Lower leg skin (tissue), 4 donors: Measurements from ENCODE around the gene CASP7. TPM values are rescaled to one million over a fixed set of nuclear protein-coding genes. Genes with fewer than 3 reads are reported as not detected.

ENCODE experiments used
- DNase-seq, 2 donors: peaks; one replicate each; pipeline ENCODE4 v3.0.0-alpha.2; 2019; ENCODE audit warnings: low spot score in 2 of 2
- H3K4me3 ChIP-seq: fragments of 200-600 bp; sonication (generic); 2 replicates; pipeline ENCODE4 v1.5.1; 2017; ENCODE audit warnings: mild to moderate bottlenecking, low read depth; ENCODE audit not compliant: poor library complexity, severe bottlenecking
- POLR2A ChIP-seq, 2 donors: fragments of 450-650 bp; IDR thresholded peaks; one replicate each; pipeline ENCODE4 v1.6.1; 2016 to 2017; ENCODE audit warnings: antibody characterized with exemption in 2 of 2, mild to moderate bottlenecking in 1 of 2, moderate library complexity in 1 of 2
- WGBS, 2 donors: methylation state at CpG; one replicate each; pipeline ENCODE4 v1.1.5; 2018; 5-methylcytosine and 5-hydroxymethylcytosine counted together
- intact Hi-C: fragments of 100-400 bp; cut with DNase I; formaldehyde crosslinking; loops from one replicate; pipeline ENCODE4 v1.15.0; 2023; ENCODE audit warnings: low total_unique reads
- total RNA-seq, 4 donors: library from RNA; depleted of rRNA; stranded (reverse); fragments of >200 nt; gene quantifications; one replicate each; pipeline ENCODE4 v1.1.0, GENCODE V29; 2016
- TF ChIP-seq, protein P1 (sequence below), 3 donors: fragments of 450-650 bp; IDR thresholded peaks; one replicate each; pipeline ENCODE4 v1.5.1; 2016; ENCODE audit warnings: antibody characterized with exemption in 3 of 3, mild to moderate bottlenecking in 3 of 3, moderate library complexity in 2 of 3

The CASP7 gene
- total RNA-seq: 10 to 100 TPM; 18.3 to 30.8 (median 23.5) TPM

DNA sequence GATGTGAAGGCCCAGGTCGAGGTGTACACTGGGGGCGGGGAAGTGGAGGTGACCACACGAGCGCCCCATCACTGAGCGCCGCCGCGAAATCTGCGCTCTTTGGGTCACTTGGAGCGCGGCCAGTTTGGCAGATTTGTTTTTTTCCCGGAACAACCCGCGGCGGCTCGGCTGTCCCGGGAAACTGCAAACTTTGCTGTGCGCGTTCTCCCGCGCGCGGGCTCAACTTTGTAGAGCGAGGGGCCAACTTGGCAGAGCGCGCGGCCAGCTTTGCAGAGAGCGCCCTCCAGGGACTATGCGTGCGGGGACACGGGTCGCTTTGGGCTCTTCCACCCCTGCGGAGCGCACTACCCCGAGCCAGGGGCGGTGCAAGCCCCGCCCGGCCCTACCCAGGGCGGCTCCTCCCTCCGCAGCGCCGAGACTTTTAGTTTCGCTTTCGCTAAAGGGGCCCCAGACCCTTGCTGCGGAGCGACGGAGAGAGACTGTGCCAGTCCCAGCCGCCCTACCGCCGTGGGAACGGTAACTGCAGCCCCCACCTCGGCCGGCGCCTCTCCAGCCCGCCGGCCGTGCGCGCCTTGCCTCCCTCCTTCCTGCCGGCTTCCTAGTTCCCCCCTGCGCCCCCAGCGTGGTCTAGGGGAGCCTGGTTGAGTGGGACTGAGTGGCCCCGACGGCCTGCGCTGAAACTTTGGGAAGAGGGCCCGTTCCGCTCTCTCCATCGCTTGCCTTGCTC is at the start of gene CASP7:
CASP7 (plus strand) TSS at position 450 of the 727 bp plus-strand sequence. CDS start 17,582 bp downstream, outside the sequence.
- peak; percentile 56 to 96 for DNase-seq

DNA sequence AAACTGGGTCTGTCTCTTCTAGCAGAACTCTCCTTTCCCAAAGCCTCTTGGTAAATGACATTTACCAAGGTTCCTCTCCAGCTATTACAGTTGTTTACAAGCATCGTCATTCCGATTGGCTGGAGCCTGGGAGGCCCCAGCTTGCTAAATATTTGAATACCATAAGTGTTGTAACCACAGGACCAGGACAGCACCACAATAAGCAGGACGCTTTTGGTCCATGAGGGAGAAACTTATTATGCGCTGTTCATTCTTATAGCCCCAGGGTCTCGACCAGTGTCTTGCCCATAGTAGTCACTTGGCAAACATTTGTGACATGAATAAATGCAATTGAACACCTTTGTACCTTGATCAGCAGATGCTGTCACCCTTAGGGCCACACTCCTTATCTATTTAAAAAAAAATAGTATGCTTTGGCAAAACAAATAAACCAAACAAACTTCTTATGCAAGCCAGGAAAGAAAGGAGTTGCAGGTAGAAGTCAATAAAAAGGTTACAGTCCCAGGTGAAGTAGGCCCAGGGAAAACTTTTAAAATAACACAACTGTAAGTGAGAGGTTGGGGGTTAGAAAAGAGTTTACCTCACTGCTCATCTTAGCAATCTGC is 48.7 kb upstream of the CASP7 start:
- no peak overlapping the region for H3K4me3 ChIP-seq
- intact Hi-C loops: no loop called here
- WGBS, 2 donors: 86 to 92% methylated on average over 5 of the region's 5 CpGs
- DNase-seq: no peak
- TF ChIP-seq POLR2A (IDR thresholded peaks at IDR 0.05): no peak
- TF ChIP-seq, protein P1, sequence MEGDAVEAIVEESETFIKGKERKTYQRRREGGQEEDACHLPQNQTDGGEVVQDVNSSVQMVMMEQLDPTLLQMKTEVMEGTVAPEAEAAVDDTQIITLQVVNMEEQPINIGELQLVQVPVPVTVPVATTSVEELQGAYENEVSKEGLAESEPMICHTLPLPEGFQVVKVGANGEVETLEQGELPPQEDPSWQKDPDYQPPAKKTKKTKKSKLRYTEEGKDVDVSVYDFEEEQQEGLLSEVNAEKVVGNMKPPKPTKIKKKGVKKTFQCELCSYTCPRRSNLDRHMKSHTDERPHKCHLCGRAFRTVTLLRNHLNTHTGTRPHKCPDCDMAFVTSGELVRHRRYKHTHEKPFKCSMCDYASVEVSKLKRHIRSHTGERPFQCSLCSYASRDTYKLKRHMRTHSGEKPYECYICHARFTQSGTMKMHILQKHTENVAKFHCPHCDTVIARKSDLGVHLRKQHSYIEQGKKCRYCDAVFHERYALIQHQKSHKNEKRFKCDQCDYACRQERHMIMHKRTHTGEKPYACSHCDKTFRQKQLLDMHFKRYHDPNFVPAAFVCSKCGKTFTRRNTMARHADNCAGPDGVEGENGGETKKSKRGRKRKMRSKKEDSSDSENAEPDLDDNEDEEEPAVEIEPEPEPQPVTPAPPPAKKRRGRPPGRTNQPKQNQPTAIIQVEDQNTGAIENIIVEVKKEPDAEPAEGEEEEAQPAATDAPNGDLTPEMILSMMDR (IDR thresholded peaks at IDR 0.05): no peak

More for the DNA sequence above, at the start of gene CASP7:
- intact Hi-C loops: no loop called here
- peak within 1 kb of the TSS; percentile 97 for H3K4me3 ChIP-seq
- 0 to 1% methylated on average over 21 to 44 of the region's 68 CpGs for WGBS, 2 donors
- TF ChIP-seq, protein P1 (IDR thresholded peaks at IDR 0.05): no peak
- TF ChIP-seq POLR2A (IDR thresholded peaks at IDR 0.05): no peak

DNA sequence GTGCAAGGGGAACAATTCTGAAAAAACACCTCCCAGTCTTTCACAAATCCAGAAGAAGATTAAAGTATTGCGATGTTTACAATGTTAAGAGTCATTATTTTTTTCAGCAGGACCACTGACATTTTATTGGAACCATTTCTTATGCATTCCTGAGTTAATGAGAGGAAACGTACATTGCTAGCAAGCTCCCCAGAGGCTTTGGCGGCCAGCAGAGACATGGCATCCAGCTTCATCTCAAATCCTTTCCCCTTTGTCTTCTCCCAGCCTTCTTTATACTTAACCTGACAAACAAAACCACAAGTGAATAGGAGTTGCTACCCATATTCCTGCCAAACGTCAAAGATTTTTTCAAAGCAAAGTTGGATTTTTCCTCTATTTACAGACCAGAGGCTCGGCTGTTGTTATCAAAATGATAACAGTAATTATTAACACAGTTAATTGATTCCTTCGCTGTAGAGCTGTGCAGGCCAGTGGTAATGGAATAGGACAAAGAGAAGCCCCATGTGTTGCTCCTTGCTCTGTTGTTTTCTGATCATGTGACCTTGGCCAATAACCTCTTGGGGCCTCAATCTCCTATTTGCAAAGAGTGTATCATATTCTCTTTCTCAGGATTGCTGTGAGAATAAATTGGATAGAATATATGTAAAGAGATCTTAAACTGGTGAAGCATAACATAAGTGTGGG is 47.9 kb upstream of the CASP7 start:
- intact Hi-C loops: no loop called here
- TF ChIP-seq, protein P1 (IDR thresholded peaks at IDR 0.05): no peak
- TF ChIP-seq POLR2A (IDR thresholded peaks at IDR 0.05): no peak
- no peak overlapping the region for H3K4me3 ChIP-seq
- no peak for DNase-seq
- 57 to 63% methylated on average over 6 of the region's 6 CpGs for WGBS, 2 donors

DNA sequence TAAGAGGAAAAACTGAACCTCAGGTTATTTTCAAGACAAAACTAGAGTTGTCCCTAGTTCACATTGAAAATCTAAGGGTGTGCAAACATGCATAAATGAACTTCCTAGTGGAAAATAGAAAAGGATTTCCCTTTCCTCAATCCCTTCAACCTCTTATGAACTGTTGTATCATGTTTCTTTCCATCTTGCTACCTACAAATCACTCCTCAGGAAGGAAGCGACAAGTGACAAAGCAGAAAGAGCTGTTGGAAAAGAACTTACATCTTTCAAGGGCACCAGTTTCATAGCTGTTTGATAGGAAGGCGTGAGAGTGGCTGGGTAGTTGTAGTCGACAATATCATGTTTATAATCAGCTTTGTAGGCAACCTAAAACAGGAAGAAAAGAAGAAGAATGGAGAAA is 39.7 kb upstream of the CASP7 start:
- no peak for TF ChIP-seq POLR2A (IDR thresholded peaks at IDR 0.05)
- TF ChIP-seq, protein P1 (IDR thresholded peaks at IDR 0.05): no peak
- DNase-seq: no peak
- intact Hi-C loops: no loop called here
- WGBS, 2 donors: 78 to 86% methylated on average over 3 of the region's 3 CpGs
- H3K4me3 ChIP-seq: no peak overlapping the region

DNA sequence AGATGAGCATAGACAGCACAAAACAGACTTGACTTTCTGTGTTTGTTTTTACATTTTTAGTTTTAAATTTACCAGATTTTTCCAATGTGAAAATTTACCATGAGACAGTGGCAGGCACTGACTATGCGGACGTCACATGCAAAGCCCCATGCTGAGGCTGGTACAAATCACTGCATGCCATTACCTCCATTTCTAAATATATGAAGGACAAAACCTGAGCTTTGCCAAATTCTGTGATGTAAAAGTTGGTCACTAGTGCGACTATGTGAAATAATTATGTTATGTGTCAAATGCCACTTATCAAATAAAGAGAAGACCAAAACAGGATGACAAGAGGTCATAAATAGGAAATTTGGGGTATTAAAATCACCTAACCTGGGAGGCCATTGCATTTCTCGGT is 38.0 kb upstream of the CASP7 start:
- TF ChIP-seq POLR2A (IDR thresholded peaks at IDR 0.05): no peak
- TF ChIP-seq, protein P1 (IDR thresholded peaks at IDR 0.05): no peak
- DNase-seq: no peak
- WGBS, 2 donors: 67 to 82% methylated on average over 4 of the region's 4 CpGs
- intact Hi-C loops: no loop called here
- no peak overlapping the region for H3K4me3 ChIP-seq
